Panc1 (cell line): ENCODE results near the gene CD151. TPM values are rescaled to one million over a fixed set of nuclear protein-coding genes. Genes with fewer than 3 reads are reported as not detected.

Experiments
- ATAC-seq: fragments of 200-7000 bp; cut with Tn5 transposase; 2 replicates; pipeline ENCODE4 v1.9.1; 2020; ENCODE audit warnings: mild to moderate bottlenecking, moderate library complexity
- BruUV-seq: library from RNA; stranded (reverse); fragments of 400-500 nt; replicated peaks from 2 replicates; lab custom pipeline; 2021; lab: Mats Ljungman, UMichigan
- CTCF ChIA-PET: fragments of 300-600 bp; sonication (Branson Sonifier 250); formaldehyde crosslinking; loops from one replicate; lab custom pipeline; 2022; ENCODE audit warnings: antibody characterized with exemption; lab: Charles Lee
- POLR2A ChIA-PET: fragments of 300-600 bp; sonication (Branson Sonifier 250); formaldehyde crosslinking; loops from one replicate; lab custom pipeline; 2022; ENCODE audit warnings: antibody characterized with exemption; lab: Charles Lee
- DNase-seq: peaks from one replicate; pipeline ENCODE4 v3.0.0-alpha.2; 2010; ENCODE audit warnings: low read depth, low spot score
- H3K27ac ChIP-seq: 2 replicates; pipeline ENCODE4 v1.5.1; 2011; ENCODE audit warnings: mild to moderate bottlenecking, low read length, inconsistent platforms
- H3K27me3 ChIP-seq: fragments of 200-500 bp; sonication (Bioruptor generic); 2 replicates; pipeline ENCODE4 v1.6.0; 2014; ENCODE audit warnings: low read length, inconsistent platforms; ENCODE audit not compliant: control insufficient read depth, insufficient read depth
- H3K36me3 ChIP-seq: fragments of 200-500 bp; sonication (Bioruptor generic); 2 replicates; pipeline ENCODE4 v1.5.1; 2014; ENCODE audit warnings: inconsistent platforms, mild to moderate bottlenecking, low read length, moderate library complexity; ENCODE audit not compliant: control insufficient read depth, insufficient read depth
- H3K4me1 ChIP-seq: 2 replicates; pipeline ENCODE4 v1.5.1; 2011; ENCODE audit warnings: inconsistent platforms, mild to moderate bottlenecking, low read length, moderate library complexity; ENCODE audit not compliant: control insufficient read depth, insufficient read depth
- H3K4me3 ChIP-seq, 2 experiments: 2 replicates each; pipeline ENCODE4 v1.5.1; 2011 to 2012; ENCODE audit warnings: low read depth in 2 of 2, low read length in 2 of 2, mild to moderate bottlenecking in 2 of 2, inconsistent platforms in 1 of 2, moderate library complexity in 1 of 2
- H3K9me3 ChIP-seq: fragments of 200-500 bp; sonication (Bioruptor generic); 2 replicates; pipeline ENCODE4 v1.5.1; 2014; ENCODE audit warnings: low read depth, mild to moderate bottlenecking, inconsistent platforms, low read length, moderate library complexity; ENCODE audit not compliant: control insufficient read depth, insufficient read depth
- POLR2AphosphoS5 ChIP-seq: IDR thresholded peaks from 2 replicates; pipeline ENCODE4 v1.6.1; 2012; ENCODE audit warnings: mild to moderate bottlenecking, low read depth, low read length, moderate library complexity
- SIN3A ChIP-seq: IDR thresholded peaks from 2 replicates; pipeline ENCODE4 v1.6.1; 2012; ENCODE audit warnings: low read depth, mild to moderate bottlenecking, low read length, moderate library complexity, borderline replicate concordance; ENCODE audit not compliant: insufficient read depth
- TCF7L2 ChIP-seq: IDR thresholded peaks from 2 replicates; pipeline ENCODE4 v1.6.1; 2011; ENCODE audit warnings: mild to moderate bottlenecking, low read depth, low read length, inconsistent platforms
- in situ Hi-C: cut with HindIII; loops from 2 replicates; pipeline ENCODE4 v1.10.0; 2016; ENCODE audit warnings: low sequenced_read_pairs, low pct_unique_long_range_greater_than_20kb
- intact Hi-C: fragments of 100-400 bp; cut with micrococcal nuclease; formaldehyde crosslinking; loops from one replicate; pipeline ENCODE4 v1.10.0; 2022; ENCODE audit not compliant: unreplicated experiment
- total RNA-seq: library from RNA; stranded (reverse); gene quantifications from one replicate; pipeline ENCODE4 v1.2.1, GENCODE V29; 2021; ENCODE audit not compliant: unreplicated experiment
- TF ChIP-seq, protein P1 (sequence below): fragments of 450-650 bp; IDR thresholded peaks from 2 replicates; pipeline ENCODE4 v1.5.1; 2017; ENCODE audit warnings: mild to moderate bottlenecking
- TF ChIP-seq, protein P2 (sequence below), 2 experiments: IDR thresholded peaks; 2 replicates each; pipeline ENCODE4 v1.6.1; 2011 to 2012; ENCODE audit warnings: low read depth in 2 of 2, control low read depth in 1 of 2, low read length in 1 of 2, mild to moderate bottlenecking in 1 of 2, moderate library complexity in 1 of 2; ENCODE audit not compliant: insufficient read depth in 1 of 2

CD151 gene
- total RNA-seq, 1 experiment from 2014 or later, result 680 TPM

DNA sequence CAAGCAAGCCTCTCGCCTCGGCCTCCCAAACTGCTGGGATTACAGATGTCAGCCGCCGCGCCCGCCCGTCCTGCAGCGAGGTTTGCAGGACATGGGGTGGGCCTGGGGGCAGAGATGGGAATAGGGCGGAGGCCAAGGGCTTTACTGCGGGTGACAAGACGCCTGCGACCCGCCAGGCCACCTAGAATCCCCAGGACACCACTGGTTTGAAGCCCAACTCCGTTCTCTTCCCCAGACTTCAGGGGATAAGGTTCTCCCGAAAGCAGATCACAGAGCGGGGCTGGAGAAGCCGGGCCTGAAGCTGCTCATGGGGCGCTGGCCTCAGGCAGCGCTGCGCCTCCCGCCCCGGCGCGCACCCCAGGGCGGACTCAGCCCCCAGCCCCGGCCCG lies 9.2 kb downstream of the CD151 start:
- ATAC-seq, result no peak

DNA sequence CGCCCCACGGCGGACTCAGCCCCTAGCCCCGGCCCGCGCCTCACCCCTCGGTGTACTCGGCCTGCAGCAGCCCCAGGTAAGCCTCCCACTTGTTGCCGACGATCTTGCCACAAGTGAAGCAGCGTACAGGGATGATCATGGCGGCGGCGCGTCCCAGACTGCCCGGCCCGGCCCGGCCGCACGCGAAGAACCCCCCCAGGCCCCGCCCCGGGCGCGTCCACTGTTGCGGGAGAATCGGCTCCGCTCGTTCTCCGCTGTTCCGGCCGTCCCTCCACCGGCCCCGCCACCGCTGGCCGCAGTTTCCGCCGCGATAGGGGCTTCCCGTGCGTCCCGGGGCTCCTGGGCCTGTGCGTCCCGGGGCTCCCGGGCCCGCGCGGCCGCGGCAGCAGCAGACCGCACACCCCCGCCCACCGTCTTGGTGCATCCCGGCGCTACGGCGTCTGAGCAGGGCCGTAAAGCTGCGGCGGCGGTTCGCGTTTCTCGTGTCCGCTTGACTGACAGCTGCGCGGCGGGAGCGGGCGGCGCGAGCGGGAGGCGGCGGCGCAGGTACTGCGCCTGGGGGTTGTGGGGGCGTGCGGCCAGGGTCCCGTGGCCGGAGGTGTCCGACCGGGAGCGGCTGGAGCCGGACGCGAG lies 9.7 kb downstream of the CD151 start, which contains the start of the genes POLR2L and TSPAN4:
TSS of gene POLR2L (minus strand) at position 160 of the 633 bp plus-strand sequence. CDS start at position 139, 21 bp downstream.
TSS of gene TSPAN4 (plus strand) at position 483 of the 633 bp plus-strand sequence. CDS start 7,453 bp downstream, outside the sequence.
- peaks cover 71% of the 10 kb centered on the region for H3K4me1 ChIP-seq

More for the DNA sequence above, 9.2 kb downstream of the CD151 start:
- CTCF ChIA-PET, result no interaction called here
- in situ Hi-C loops, result no loop called here
- Histone ChIP-seq H3K4me3 (peak overlapping the region; percentile 85 to 96), H3K27me3 (no peaks in the 10 kb centered on the region), H3K27ac (peak overlapping the region; percentile 92), H3K36me3 (no peaks in the 10 kb centered on the region; the same call in 1 of the 2 replicates), H3K9me3 (no peaks in the 10 kb centered on the region), H3K4me1 (peaks cover 73% of the 10 kb centered on the region)
- POLR2A ChIA-PET, result interaction anchor here (1.2 kb wide), 1 partner anchor 32 kb away, joined by 6 read pairs; the partner anchor contains the start of gene RPLP2
- TF ChIP-seq, protein P1, sequence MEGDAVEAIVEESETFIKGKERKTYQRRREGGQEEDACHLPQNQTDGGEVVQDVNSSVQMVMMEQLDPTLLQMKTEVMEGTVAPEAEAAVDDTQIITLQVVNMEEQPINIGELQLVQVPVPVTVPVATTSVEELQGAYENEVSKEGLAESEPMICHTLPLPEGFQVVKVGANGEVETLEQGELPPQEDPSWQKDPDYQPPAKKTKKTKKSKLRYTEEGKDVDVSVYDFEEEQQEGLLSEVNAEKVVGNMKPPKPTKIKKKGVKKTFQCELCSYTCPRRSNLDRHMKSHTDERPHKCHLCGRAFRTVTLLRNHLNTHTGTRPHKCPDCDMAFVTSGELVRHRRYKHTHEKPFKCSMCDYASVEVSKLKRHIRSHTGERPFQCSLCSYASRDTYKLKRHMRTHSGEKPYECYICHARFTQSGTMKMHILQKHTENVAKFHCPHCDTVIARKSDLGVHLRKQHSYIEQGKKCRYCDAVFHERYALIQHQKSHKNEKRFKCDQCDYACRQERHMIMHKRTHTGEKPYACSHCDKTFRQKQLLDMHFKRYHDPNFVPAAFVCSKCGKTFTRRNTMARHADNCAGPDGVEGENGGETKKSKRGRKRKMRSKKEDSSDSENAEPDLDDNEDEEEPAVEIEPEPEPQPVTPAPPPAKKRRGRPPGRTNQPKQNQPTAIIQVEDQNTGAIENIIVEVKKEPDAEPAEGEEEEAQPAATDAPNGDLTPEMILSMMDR, result no peak
- TF ChIP-seq TCF7L2, result no peak
- no peak for TF ChIP-seq POLR2AphosphoS5
- TF ChIP-seq SIN3A, result no peak
- TF ChIP-seq, protein P2, sequence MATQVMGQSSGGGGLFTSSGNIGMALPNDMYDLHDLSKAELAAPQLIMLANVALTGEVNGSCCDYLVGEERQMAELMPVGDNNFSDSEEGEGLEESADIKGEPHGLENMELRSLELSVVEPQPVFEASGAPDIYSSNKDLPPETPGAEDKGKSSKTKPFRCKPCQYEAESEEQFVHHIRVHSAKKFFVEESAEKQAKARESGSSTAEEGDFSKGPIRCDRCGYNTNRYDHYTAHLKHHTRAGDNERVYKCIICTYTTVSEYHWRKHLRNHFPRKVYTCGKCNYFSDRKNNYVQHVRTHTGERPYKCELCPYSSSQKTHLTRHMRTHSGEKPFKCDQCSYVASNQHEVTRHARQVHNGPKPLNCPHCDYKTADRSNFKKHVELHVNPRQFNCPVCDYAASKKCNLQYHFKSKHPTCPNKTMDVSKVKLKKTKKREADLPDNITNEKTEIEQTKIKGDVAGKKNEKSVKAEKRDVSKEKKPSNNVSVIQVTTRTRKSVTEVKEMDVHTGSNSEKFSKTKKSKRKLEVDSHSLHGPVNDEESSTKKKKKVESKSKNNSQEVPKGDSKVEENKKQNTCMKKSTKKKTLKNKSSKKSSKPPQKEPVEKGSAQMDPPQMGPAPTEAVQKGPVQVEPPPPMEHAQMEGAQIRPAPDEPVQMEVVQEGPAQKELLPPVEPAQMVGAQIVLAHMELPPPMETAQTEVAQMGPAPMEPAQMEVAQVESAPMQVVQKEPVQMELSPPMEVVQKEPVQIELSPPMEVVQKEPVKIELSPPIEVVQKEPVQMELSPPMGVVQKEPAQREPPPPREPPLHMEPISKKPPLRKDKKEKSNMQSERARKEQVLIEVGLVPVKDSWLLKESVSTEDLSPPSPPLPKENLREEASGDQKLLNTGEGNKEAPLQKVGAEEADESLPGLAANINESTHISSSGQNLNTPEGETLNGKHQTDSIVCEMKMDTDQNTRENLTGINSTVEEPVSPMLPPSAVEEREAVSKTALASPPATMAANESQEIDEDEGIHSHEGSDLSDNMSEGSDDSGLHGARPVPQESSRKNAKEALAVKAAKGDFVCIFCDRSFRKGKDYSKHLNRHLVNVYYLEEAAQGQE (IDR thresholded peaks at IDR 0.05; ENCODE audit: insufficient read depth in 1 of 2, low read depth in 2 of 2, low read length in 1 of 2), result no peak
- TSS peak; percentile 93 for BruUV-seq
- intact Hi-C loops, result no loop called here
- no peak for DNase-seq

More for the DNA sequence above, 9.7 kb downstream of the CD151 start, which contains the start of the genes POLR2L and TSPAN4:
- ChIA-PET POLR2A (interaction anchor here (0.7 kb wide), 1 partner anchor 208 kb away, joined by 3 read pairs; no protein-coding TSS in a partner anchor), CTCF (no interaction called here)
- no peaks in the 10 kb centered on the region for H3K9me3 ChIP-seq
- peak within 1 kb of the TSS; percentile 97 for H3K27ac ChIP-seq
- peak within 1 kb of the TSS; percentile 85 to 96 for H3K4me3 ChIP-seq
- H3K36me3 ChIP-seq, result no peaks in the 10 kb centered on the region; the same call in 1 of the 2 replicates
- H3K27me3 ChIP-seq, result no peaks in the 10 kb centered on the region
- ATAC-seq (peak; percentile 16), DNase-seq (no peak)
- no TSS peak for BruUV-seq
- intact Hi-C loops, result no loop called here
- in situ Hi-C loops, result no loop called here
- TF ChIP-seq SIN3A (peak; percentile 95), TCF7L2 (peak; percentile 72; the same call in 1 of the 2 replicates), POLR2AphosphoS5 (peak; percentile 99)
- TF ChIP-seq, protein P2 (IDR thresholded peaks at IDR 0.05; ENCODE audit: insufficient read depth in 1 of 2, low read depth in 2 of 2, low read length in 1 of 2), result no peak
- TF ChIP-seq, protein P1, result no peak
